Islet precursor cell (in vitro differentiated cells): Measurements from ENCODE around the gene RAD17.
"Not testable (repeated sequence)": the region's sequence is repeated elsewhere in the genome, so short reads cannot be mapped to it uniquely, and the experiment has no call there.

ENCODE experiments used
- DNase-seq: peaks from one replicate; pipeline ENCODE4 v3.0.0-alpha.2; 2018

RAD17 gene

GRCh38 chr5:69369340-69370121 lies at the start of gene RAD17, which contains the start of the genes AK6 and TAF9:
Gene RAD17, plus strand, starts transcription at chr5:69369818. Its CDS starts 2,391 bp downstream, at chr5:69372209.
Gene AK6, minus strand, starts transcription at chr5:69369520. Its CDS starts 30 bp downstream, at chr5:69369490.
Gene TAF9, minus strand, starts transcription at chr5:69369520. Its CDS starts 3,783 bp downstream, at chr5:69365737.
- peak; percentile 96 for DNase-seq

- no peak for DNase-seq
Observed at GRCh38 chr5:69326365-69326764, 43.3 kb upstream of the RAD17 start.

GRCh38 chr5:69329905-69330489 lies 39.6 kb upstream of the RAD17 start:
- DNase-seq = no peak

GRCh38 chr5:69331528-69332445 lies 37.8 kb upstream of the RAD17 start:
- DNase-seq = no peak

GRCh38 chr5:69333668-69334315 lies 35.8 kb upstream of the RAD17 start:
- DNase-seq = not testable (repeated sequence)

GRCh38 chr5:69334793-69335268 lies 34.8 kb upstream of the RAD17 start:
- peak; percentile 90 for DNase-seq

GRCh38 chr5:69335341-69335935 lies 34.2 kb upstream of the RAD17 start:
- no peak for DNase-seq

- no peak for DNase-seq
Observed at GRCh38 chr5:69341520-69342161, 28.0 kb upstream of the RAD17 start.

- no peak for DNase-seq
Observed at GRCh38 chr5:69343083-69343482, 26.5 kb upstream of the RAD17 start.

- no peak for DNase-seq
Observed at GRCh38 chr5:69350664-69351063, 19.0 kb upstream of the RAD17 start.

GRCh38 chr5:69359699-69360098 lies 9.9 kb upstream of the RAD17 start:
- DNase-seq = no peak

- DNase-seq = no peak
Observed at GRCh38 chr5:69360442-69360841, 9.2 kb upstream of the RAD17 start.

GRCh38 chr5:69364414-69364813 lies 5.2 kb upstream of the RAD17 start:
- no peak for DNase-seq

GRCh38 chr5:69364850-69365249 lies 4.8 kb upstream of the RAD17 start:
- no peak for DNase-seq

GRCh38 chr5:69367697-69368279 lies 1.8 kb upstream of the RAD17 start:
- no peak for DNase-seq

GRCh38 chr5:69368458-69369339 lies 919 bp upstream of the RAD17 start:
- DNase-seq = no peak

GRCh38 chr5:69370335-69370734 lies 717 bp downstream of the RAD17 start:
- DNase-seq = not testable (repeated sequence)

- no peak for DNase-seq
Observed at GRCh38 chr5:69372394-69372793, 2.8 kb downstream of the RAD17 start.

- DNase-seq = no peak
Observed at GRCh38 chr5:69374911-69375446, 5.4 kb downstream of the RAD17 start.

GRCh38 chr5:69378376-69378775 lies 8.8 kb downstream of the RAD17 start:
- no peak for DNase-seq
